ENCODE data around the gene IFITM10.

The IFITM10 gene

GRCh38 chr11:1699771-1700170 lies 50.6 kb downstream of the IFITM10 start:
- Mint-ChIP-seq H3K4me1 (no peaks in the 10 kb centered on the region), H3K36me3 (ENCODE audit: low read depth) (no peaks in the 10 kb centered on the region), H3K9me3 (peaks cover 24% of the 10 kb centered on the region), H3K4me3 (no peak overlapping the region), H3K27ac (no peak overlapping the region), H3K27me3 (ENCODE audit: low read depth, poor library complexity) (peaks cover 49% of the 10 kb centered on the region)
- DNase-seq = no peak
- TF ChIP-seq CTCF (IDR thresholded peaks at IDR 0.05) = no peak

GRCh38 chr11:1696608-1697570 lies 53.5 kb downstream of the IFITM10 start, which contains the start of gene KRTAP5-6:
TSS of gene KRTAP5-6 (plus strand) at chr11:1697195. CDS start at chr11:1697246, 51 bp downstream.
- Mint-ChIP-seq H3K4me3 (no peak within 1 kb of the TSS), H3K36me3 (ENCODE audit: low read depth) (no peaks in the 10 kb centered on the region), H3K27ac (no peak within 1 kb of the TSS), H3K27me3 (ENCODE audit: low read depth, poor library complexity) (peaks cover 41% of the 10 kb centered on the region), H3K4me1 (peaks cover 16% of the 10 kb centered on the region), H3K9me3 (peaks cover 20% of the 10 kb centered on the region)
- no peak for DNase-seq
- TF ChIP-seq CTCF (IDR thresholded peaks at IDR 0.05) = no peak

GRCh38 chr11:1695548-1696108 lies 54.8 kb downstream of the IFITM10 start:
- no peak for DNase-seq
- TF ChIP-seq CTCF (IDR thresholded peaks at IDR 0.05) = no peak
- peaks cover 37% of the 10 kb centered on the region for H3K27me3 Mint-ChIP-seq (ENCODE audit: low read depth, poor library complexity)

GRCh38 chr11:1694846-1695547 lies 55.4 kb downstream of the IFITM10 start:
- peaks cover 39% of the 10 kb centered on the region for H3K27me3 Mint-ChIP-seq (ENCODE audit: low read depth, poor library complexity)
- no peak overlapping the region for H3K27ac Mint-ChIP-seq
- no peak for DNase-seq
- H3K36me3 Mint-ChIP-seq (ENCODE audit: low read depth) = no peaks in the 10 kb centered on the region
- no peak overlapping the region for H3K4me3 Mint-ChIP-seq
- peaks cover 24% of the 10 kb centered on the region for H3K4me1 Mint-ChIP-seq
- TF ChIP-seq CTCF (IDR thresholded peaks at IDR 0.05) = no peak
- H3K9me3 Mint-ChIP-seq = peaks cover 9% of the 10 kb centered on the region

More at GRCh38 chr11:1695548-1696108, 54.8 kb downstream of the IFITM10 start:
- no peak overlapping the region for H3K27ac Mint-ChIP-seq
- H3K36me3 Mint-ChIP-seq (ENCODE audit: low read depth) = no peaks in the 10 kb centered on the region
- H3K9me3 Mint-ChIP-seq = peaks cover 12% of the 10 kb centered on the region
- H3K4me1 Mint-ChIP-seq = peaks cover 24% of the 10 kb centered on the region
- no peak overlapping the region for H3K4me3 Mint-ChIP-seq

- no peak overlapping the region for H3K4me3 Mint-ChIP-seq
- peaks cover 38% of the 10 kb centered on the region for H3K27me3 Mint-ChIP-seq (ENCODE audit: low read depth, poor library complexity)
These were observed 56.1 kb downstream of the IFITM10 start for GRCh38 chr11:1694064-1694845.

More at GRCh38 chr11:1694064-1694845, 56.1 kb downstream of the IFITM10 start:
- no peak overlapping the region for H3K27ac Mint-ChIP-seq
- H3K4me1 Mint-ChIP-seq = peaks cover 24% of the 10 kb centered on the region
- DNase-seq = peak; percentile 93
- H3K36me3 Mint-ChIP-seq (ENCODE audit: low read depth) = no peaks in the 10 kb centered on the region
- peak; percentile 92 for TF ChIP-seq CTCF (IDR thresholded peaks at IDR 0.05)
- peaks cover 9% of the 10 kb centered on the region for H3K9me3 Mint-ChIP-seq

Data from nephron progenitor cell (in vitro differentiated cells).